Measurements from ENCODE around the gene GPRC6A. TPM values are rescaled to one million over a fixed set of nuclear protein-coding genes. Genes with fewer than 3 reads are reported as not detected.
"Not testable (repeated sequence)": the region's sequence is repeated elsewhere in the genome, so short reads cannot be mapped to it uniquely, and the experiment has no call there.

GPRC6A gene
- total and polyA plus RNA-seq, 9 donors: not detected

- Histone ChIP-seq H3K27me3 (no peaks in the 10 kb centered on the region), H3K4me3 (no peak overlapping the region), H3K9me3 (no peaks in the 10 kb centered on the region), H3K27ac (no peak overlapping the region), H3K4me1 (ENCODE audit: insufficient read depth) (no peaks in the 10 kb centered on the region), H3K36me3 (no peaks in the 10 kb centered on the region)
- 0 to 2% (median 2%) methylated on average over 1 of the region's 1 CpG for WGBS, 3 donors
- DNase-seq: no peak
- intact Hi-C loops (cut with DNase I): no loop called here
- TF ChIP-seq CTCF (IDR thresholded peaks at IDR 0.05) (no peak), EP300 (IDR thresholded peaks at IDR 0.05) (no peak), POLR2A (IDR thresholded peaks at IDR 0.05) (no peak)
Observed at GRCh38 chr6:116847227-116847626, 18.3 kb upstream of the GPRC6A start.

- Histone ChIP-seq H3K27ac (no peak overlapping the region), H3K9me3 (no peaks in the 10 kb centered on the region), H3K27me3 (no peaks in the 10 kb centered on the region), H3K4me3 (no peak overlapping the region), H3K4me1 (ENCODE audit: insufficient read depth) (no peaks in the 10 kb centered on the region), H3K36me3 (no peaks in the 10 kb centered on the region)
- DNase-seq: no peak
- TF ChIP-seq EP300 (IDR thresholded peaks at IDR 0.05) (no peak), POLR2A (IDR thresholded peaks at IDR 0.05) (no peak), CTCF (IDR thresholded peaks at IDR 0.05) (no peak)
- 2 to 21% (median 9%) methylated on average over 1 of the region's 1 CpG for WGBS, 3 donors
- intact Hi-C loops (cut with DNase I): no loop called here
Observed at GRCh38 chr6:116842459-116842858, 13.6 kb upstream of the GPRC6A start.

- Histone ChIP-seq H3K4me1 (ENCODE audit: insufficient read depth) (no peaks in the 10 kb centered on the region), H3K27ac (no peak overlapping the region), H3K36me3 (no peaks in the 10 kb centered on the region), H3K9me3 (no peaks in the 10 kb centered on the region), H3K27me3 (no peaks in the 10 kb centered on the region), H3K4me3 (no peak overlapping the region)
- TF ChIP-seq POLR2A (IDR thresholded peaks at IDR 0.05) (no peak), EP300 (IDR thresholded peaks at IDR 0.05) (no peak), CTCF (IDR thresholded peaks at IDR 0.05) (no peak)
- 50 to 52% (median 52%) methylated on average over 2 of the region's 2 CpGs for WGBS, 3 donors
- intact Hi-C loops (cut with DNase I): no loop called here
- DNase-seq: no peak
Observed at GRCh38 chr6:116840091-116840490, 11.2 kb upstream of the GPRC6A start.

GRCh38 chr6:116836606-116837342, 7.9 kb upstream of the GPRC6A start:
- TF ChIP-seq EP300 (IDR thresholded peaks at IDR 0.05) (no peak), CTCF (IDR thresholded peaks at IDR 0.05) (no peak), POLR2A (IDR thresholded peaks at IDR 0.05) (no peak)
- no peaks in the 10 kb centered on the region for H3K9me3 ChIP-seq
- H3K27ac ChIP-seq: no peak overlapping the region
- H3K36me3 ChIP-seq: no peaks in the 10 kb centered on the region
- no peaks in the 10 kb centered on the region for H3K4me1 ChIP-seq (ENCODE audit: insufficient read depth)
- no peak for DNase-seq
- no peak overlapping the region for H3K4me3 ChIP-seq
- intact Hi-C loops (cut with DNase I): no loop called here
- WGBS, 3 donors: 85 to 91% (median 88%) methylated on average over 5 of the region's 5 CpGs
- H3K27me3 ChIP-seq: no peaks in the 10 kb centered on the region

- H3K36me3 ChIP-seq; H3K4me1 ChIP-seq (ENCODE audit: insufficient read depth); H3K27me3 ChIP-seq; H3K9me3 ChIP-seq; H3K4me3 ChIP-seq; DNase-seq; intact Hi-C loops (cut with DNase I); H3K27ac ChIP-seq: not testable (repeated sequence)
- 82 to 97% (median 91%) methylated on average over 2 of the region's 2 CpGs for WGBS, 3 donors
Observed at GRCh38 chr6:116834526-116834925, 5.6 kb upstream of the GPRC6A start.

Measured in ovary (tissue), 9 donors.